ENCODE results near the gene IMMP2L. TPM values are rescaled to one million over a fixed set of nuclear protein-coding genes. Genes with fewer than 3 reads are reported as not detected.

IMMP2L gene
- total and polyA plus RNA-seq, 2 donors (not counting 3 experiments of a cell fraction or from before 2014, with no cell fraction given) = 9.9 to 11.8 TPM

- H4K20me1 ChIP-seq (replicated peaks; ENCODE audit: control insufficient read depth, extremely low read depth, insufficient read depth, low read length) = no peaks in the 10 kb centered on the region
- no peak overlapping the region for H3K4me3 ChIP-seq (replicated peaks in 1 of 3; ENCODE audit: insufficient read depth in 1 of 3, low read depth in 1 of 3, low read length in 3 of 3)
- intact Hi-C loops (cut with micrococcal nuclease) = no loop called here
- no peak overlapping the region for H3K4me2 ChIP-seq (ENCODE audit: insufficient read depth, low read length)
- H3K27me3 ChIP-seq (ENCODE audit: control insufficient read depth in 2 of 2, insufficient read depth in 2 of 2, low read length in 2 of 2) = no peaks in the 10 kb centered on the region
- FAIRE-seq (no peak), DNase-seq (ENCODE audit: low read depth, low spot score) (no peak)
- dilution Hi-C loops (cut with MboI; ENCODE audit: extremely low pct_ligation_motif_present, low sequenced_read_pairs) = no loop called here
- H3K9ac ChIP-seq (replicated peaks; ENCODE audit: extremely low read depth, insufficient read depth, low read length) = no peak overlapping the region
- no peaks in the 10 kb centered on the region for H3K9me3 ChIP-seq (replicated peaks; ENCODE audit: control insufficient read depth, insufficient read depth, low read length)
- BruUV-seq (replicated peaks) = no TSS peak
- H3K27ac ChIP-seq (ENCODE audit: insufficient read depth, low read depth, low read length) = no peak overlapping the region
- no peak overlapping the region for H2AFZ ChIP-seq (ENCODE audit: low read depth, low read length)
- H3K4me1 ChIP-seq (ENCODE audit: control insufficient read depth, extremely low read depth, insufficient read depth, low read length) = no peaks in the 10 kb centered on the region
- ChIA-PET CTCF (no interaction called here), POLR2A (no interaction called here)
- TF ChIP-seq POLR2A (IDR thresholded peaks at IDR 0.05; ENCODE audit: low read depth, low read length) = no peak
- TF ChIP-seq EZH2 (IDR thresholded peaks at IDR 0.05; ENCODE audit: borderline replicate concordance, low read depth, low read length, severe bottlenecking) = no peak
- no peak for TF ChIP-seq JUN (IDR thresholded peaks at IDR 0.05; ENCODE audit: borderline replicate concordance, insufficient read depth, insufficient read length, low read depth)
- no peak for TF ChIP-seq POLR2AphosphoS5 (IDR thresholded peaks at IDR 0.05; ENCODE audit: insufficient read depth, low read depth, low read length)
- TF ChIP-seq, protein P1, sequence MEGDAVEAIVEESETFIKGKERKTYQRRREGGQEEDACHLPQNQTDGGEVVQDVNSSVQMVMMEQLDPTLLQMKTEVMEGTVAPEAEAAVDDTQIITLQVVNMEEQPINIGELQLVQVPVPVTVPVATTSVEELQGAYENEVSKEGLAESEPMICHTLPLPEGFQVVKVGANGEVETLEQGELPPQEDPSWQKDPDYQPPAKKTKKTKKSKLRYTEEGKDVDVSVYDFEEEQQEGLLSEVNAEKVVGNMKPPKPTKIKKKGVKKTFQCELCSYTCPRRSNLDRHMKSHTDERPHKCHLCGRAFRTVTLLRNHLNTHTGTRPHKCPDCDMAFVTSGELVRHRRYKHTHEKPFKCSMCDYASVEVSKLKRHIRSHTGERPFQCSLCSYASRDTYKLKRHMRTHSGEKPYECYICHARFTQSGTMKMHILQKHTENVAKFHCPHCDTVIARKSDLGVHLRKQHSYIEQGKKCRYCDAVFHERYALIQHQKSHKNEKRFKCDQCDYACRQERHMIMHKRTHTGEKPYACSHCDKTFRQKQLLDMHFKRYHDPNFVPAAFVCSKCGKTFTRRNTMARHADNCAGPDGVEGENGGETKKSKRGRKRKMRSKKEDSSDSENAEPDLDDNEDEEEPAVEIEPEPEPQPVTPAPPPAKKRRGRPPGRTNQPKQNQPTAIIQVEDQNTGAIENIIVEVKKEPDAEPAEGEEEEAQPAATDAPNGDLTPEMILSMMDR (IDR thresholded peaks at IDR 0.05; ENCODE audit: extremely low read depth in 1 of 2, insufficient read depth in 1 of 2, low read depth in 1 of 2, low read length in 2 of 2) = no peak
- TF ChIP-seq MYC (IDR thresholded peaks at IDR 0.05; ENCODE audit: low read depth, low read length) = no peak
- TF ChIP-seq FOS (IDR thresholded peaks at IDR 0.05; ENCODE audit: borderline replicate concordance, insufficient read depth, low read length) = no peak
- no peak for TF ChIP-seq GATA2 (IDR thresholded peaks at IDR 0.05; ENCODE audit: insufficient read depth, insufficient read length, low read depth, low read length)
- TF ChIP-seq MAX (IDR thresholded peaks at IDR 0.05; ENCODE audit: insufficient read depth, insufficient read length) = no peak
- no peaks in the 10 kb centered on the region for H3K9me1 ChIP-seq (replicated peaks; ENCODE audit: control insufficient read depth, extremely low read depth, insufficient read depth, low read length)
- H3K36me3 ChIP-seq (ENCODE audit: control insufficient read depth in 2 of 2, extremely low read depth in 1 of 2, insufficient read depth in 2 of 2, low read length in 2 of 2) = no peaks in the 10 kb centered on the region
- H3K79me2 ChIP-seq (ENCODE audit: control insufficient read depth, insufficient read depth, low read length) = no peaks in the 10 kb centered on the region
Measured at GRCh38 chr7:111370002-111370401, 192.3 kb downstream of the IMMP2L start.
